Nephron progenitor cell (in vitro differentiated cells): ENCODE results near the gene GGT7.

Experiments used
- DNase-seq: peaks from one replicate; pipeline ENCODE4 v3.0.0; 2021
- H3K27ac Mint-ChIP-seq: 2 replicates; pipeline ENCODE4 v1.8.0; 2021; ENCODE audit warnings: mild to moderate bottlenecking, moderate library complexity, mixed read lengths
- H3K27me3 Mint-ChIP-seq: 2 replicates; pipeline ENCODE4 v1.8.0; 2021; ENCODE audit warnings: mild to moderate bottlenecking, low read depth, mixed read lengths; ENCODE audit not compliant: poor library complexity
- H3K36me3 Mint-ChIP-seq: 2 replicates; pipeline ENCODE4 v1.8.0; 2021; ENCODE audit warnings: low read depth, mixed read lengths
- H3K4me1 Mint-ChIP-seq: 2 replicates; pipeline ENCODE4 v1.8.0; 2021; ENCODE audit warnings: mixed read lengths
- H3K4me3 Mint-ChIP-seq: 2 replicates; pipeline ENCODE4 v1.8.0; 2021; ENCODE audit warnings: mild to moderate bottlenecking, moderate library complexity, mixed read lengths
- H3K9me3 Mint-ChIP-seq: 2 replicates; pipeline ENCODE4 v1.8.0; 2021; ENCODE audit warnings: mild to moderate bottlenecking, moderate library complexity, mixed read lengths
- TF ChIP-seq, protein P1 (sequence below): fragments of 200-600 bp; sonication (generic); IDR thresholded peaks from 2 replicates; pipeline ENCODE4 v1.5.0; 2021; ENCODE audit warnings: antibody characterized with exemption

The GGT7 gene

DNA sequence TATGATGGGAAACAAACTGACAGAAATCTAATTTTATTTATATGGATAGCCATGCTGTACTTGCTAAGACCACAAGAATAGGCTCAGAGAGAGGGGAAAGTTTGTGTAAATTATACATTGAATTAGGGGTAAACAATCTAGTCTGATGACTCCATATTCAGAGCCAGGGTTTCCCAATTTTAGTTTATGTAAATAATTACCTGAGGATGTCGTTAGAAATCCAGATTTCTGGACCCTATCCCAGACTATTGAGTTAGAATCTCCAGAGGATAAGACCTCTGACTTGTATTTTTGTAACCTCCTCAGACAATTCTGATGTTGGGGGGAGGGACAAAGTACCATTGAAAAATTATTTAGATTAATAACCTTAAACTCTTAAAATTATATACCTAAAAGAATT, 22.1 kb upstream of the GGT7 start:
- no peak for DNase-seq
- Mint-ChIP-seq H3K36me3 (peaks cover 14% of the 10 kb centered on the region), H3K9me3 (peaks cover 10% of the 10 kb centered on the region), H3K4me3 (no peak overlapping the region), H3K27ac (no peak overlapping the region), H3K27me3 (no peaks in the 10 kb centered on the region), H3K4me1 (no peaks in the 10 kb centered on the region)
- TF ChIP-seq, protein P1, sequence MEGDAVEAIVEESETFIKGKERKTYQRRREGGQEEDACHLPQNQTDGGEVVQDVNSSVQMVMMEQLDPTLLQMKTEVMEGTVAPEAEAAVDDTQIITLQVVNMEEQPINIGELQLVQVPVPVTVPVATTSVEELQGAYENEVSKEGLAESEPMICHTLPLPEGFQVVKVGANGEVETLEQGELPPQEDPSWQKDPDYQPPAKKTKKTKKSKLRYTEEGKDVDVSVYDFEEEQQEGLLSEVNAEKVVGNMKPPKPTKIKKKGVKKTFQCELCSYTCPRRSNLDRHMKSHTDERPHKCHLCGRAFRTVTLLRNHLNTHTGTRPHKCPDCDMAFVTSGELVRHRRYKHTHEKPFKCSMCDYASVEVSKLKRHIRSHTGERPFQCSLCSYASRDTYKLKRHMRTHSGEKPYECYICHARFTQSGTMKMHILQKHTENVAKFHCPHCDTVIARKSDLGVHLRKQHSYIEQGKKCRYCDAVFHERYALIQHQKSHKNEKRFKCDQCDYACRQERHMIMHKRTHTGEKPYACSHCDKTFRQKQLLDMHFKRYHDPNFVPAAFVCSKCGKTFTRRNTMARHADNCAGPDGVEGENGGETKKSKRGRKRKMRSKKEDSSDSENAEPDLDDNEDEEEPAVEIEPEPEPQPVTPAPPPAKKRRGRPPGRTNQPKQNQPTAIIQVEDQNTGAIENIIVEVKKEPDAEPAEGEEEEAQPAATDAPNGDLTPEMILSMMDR: no peak

DNA sequence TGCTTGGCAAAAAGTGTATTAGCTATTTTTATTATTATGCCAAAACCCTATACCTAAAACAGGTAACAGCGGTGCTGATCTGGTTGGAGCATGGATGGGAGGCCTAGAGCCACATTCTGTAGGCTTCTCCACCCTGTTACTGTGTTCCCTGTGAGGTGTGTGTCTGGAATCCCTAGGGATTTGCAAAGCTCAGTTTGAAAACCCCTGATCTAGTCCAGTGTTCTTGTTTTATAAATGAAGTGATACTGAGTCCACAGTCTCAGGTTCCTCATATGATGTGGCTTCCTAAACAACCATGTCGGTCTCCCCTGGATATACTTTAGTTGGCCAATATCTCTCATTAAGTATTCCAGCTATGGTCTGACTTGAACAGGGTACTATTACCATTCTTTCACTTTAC, 20.0 kb upstream of the GGT7 start:
- no peaks in the 10 kb centered on the region for H3K4me1 Mint-ChIP-seq
- no peak overlapping the region for H3K27ac Mint-ChIP-seq
- no peak for DNase-seq
- H3K9me3 Mint-ChIP-seq: peaks cover 4% of the 10 kb centered on the region
- peaks cover 13% of the 10 kb centered on the region for H3K36me3 Mint-ChIP-seq
- no peaks in the 10 kb centered on the region for H3K27me3 Mint-ChIP-seq
- TF ChIP-seq, protein P1: no peak
- no peak overlapping the region for H3K4me3 Mint-ChIP-seq

DNA sequence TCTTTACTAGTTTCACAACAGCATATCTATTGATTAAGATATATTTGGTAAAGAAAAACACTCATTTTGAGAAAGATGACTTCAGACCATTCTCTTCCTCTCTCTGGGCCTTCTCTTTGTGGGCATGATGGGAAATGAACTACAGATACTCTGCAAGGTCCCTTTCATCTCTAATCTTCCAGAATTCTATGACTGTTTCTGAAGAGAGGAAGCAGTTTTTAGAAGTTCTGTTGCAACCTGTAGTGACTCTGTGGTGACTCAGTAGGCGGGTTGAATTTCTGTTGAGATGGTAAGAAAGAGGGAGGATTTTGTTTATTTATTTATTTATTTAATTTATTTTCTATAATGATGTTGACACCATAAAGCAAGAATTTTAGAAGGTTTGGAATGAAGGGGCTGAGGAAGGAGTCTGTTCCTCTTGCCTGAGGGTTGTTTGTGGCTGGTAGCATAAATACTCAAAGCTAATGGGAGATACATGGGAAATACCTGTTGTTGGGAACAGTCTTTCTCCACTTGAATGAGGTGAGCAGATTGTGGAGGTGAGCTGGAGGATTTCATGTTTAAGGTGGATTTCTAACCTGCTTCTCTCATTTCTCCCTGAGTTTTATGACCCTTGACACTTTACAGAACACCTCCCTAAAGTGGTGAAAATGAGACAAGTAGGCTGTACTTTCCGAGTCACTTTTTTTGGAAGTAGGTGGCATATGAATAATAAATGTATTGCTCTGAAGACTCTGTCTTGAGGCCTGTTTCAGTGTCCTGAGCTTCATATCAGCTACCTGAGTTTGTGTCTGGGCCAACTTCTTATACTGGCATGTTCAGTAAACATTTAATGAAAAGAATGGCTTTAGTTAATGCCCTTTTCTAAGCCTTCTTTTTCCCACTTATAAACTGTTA, 18.8 kb upstream of the GGT7 start:
- Mint-ChIP-seq H3K36me3 (peaks cover 6% of the 10 kb centered on the region), H3K4me1 (no peaks in the 10 kb centered on the region), H3K27me3 (no peaks in the 10 kb centered on the region), H3K9me3 (peaks cover 3% of the 10 kb centered on the region), H3K27ac (no peak overlapping the region), H3K4me3 (no peak overlapping the region)
- no peak for DNase-seq
- TF ChIP-seq, protein P1: no peak

DNA sequence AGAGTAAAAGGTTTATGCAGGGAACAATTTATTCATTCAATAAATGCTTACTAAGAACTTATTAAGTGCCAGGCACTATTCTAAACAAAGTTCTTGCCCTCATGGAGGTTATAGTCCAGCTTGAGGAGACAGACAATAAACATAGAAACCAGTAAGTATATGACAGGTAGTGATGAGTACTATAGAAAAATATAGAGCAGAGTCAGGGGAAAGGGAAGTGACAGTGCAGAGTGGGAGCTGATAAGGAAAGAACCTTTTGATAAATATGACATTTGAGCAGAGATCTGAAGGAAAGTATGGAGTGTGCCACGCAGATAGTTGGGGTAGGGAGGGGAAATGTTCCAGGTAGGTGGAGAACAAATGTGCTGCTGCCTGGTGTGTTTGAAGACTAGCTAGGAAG, 15.8 kb upstream of the GGT7 start:
- Mint-ChIP-seq H3K36me3 (peaks cover 14% of the 10 kb centered on the region), H3K27ac (no peak overlapping the region), H3K4me1 (no peaks in the 10 kb centered on the region), H3K9me3 (peaks cover 3% of the 10 kb centered on the region), H3K4me3 (no peak overlapping the region), H3K27me3 (peaks cover 5% of the 10 kb centered on the region)
- TF ChIP-seq, protein P1: no peak
- no peak for DNase-seq

DNA sequence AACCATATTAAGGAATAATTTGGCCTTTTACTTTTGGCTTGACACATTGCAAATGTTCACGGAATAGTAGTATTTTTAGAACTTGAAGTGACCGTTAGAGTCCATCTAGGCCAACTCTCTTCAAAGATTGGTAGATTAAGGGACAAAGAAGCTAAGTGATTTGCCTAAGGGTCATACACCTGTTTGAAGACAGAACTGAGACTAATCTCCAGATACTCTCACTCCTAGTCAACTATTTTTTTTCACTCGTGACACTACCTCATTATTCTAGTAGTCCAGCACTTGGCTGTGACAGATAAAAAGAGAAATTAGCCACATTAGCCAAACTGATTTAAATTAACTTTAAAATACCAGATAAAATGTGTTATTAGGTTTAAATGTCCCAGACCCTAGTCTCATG, 14.4 kb upstream of the GGT7 start:
- peaks cover 5% of the 10 kb centered on the region for H3K27me3 Mint-ChIP-seq
- H3K9me3 Mint-ChIP-seq: peaks cover 3% of the 10 kb centered on the region
- H3K36me3 Mint-ChIP-seq: peaks cover 22% of the 10 kb centered on the region
- no peak overlapping the region for H3K27ac Mint-ChIP-seq
- TF ChIP-seq, protein P1: no peak
- no peak overlapping the region for H3K4me3 Mint-ChIP-seq
- H3K4me1 Mint-ChIP-seq: no peaks in the 10 kb centered on the region
- DNase-seq: no peak

DNA sequence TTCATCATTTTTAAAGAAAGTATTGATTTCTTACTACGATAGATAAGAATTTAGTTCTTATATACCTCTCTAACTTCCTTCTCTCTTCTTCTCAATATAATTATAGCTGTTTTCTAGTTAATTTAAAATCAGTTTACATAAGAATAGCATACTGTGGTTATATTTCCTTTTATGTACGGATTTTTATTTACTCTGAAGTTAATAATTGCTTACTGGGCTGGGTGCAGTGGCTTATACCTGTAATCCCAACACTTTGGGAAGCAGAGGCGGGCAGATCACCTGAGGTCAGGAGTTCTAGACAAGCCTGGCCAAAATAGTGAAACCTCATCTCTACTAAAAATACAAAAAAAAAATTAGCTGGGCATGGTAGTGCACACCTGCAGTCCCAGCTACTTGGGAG, 13.5 kb upstream of the GGT7 start:
- H3K9me3 Mint-ChIP-seq: peaks cover 3% of the 10 kb centered on the region
- peaks cover 22% of the 10 kb centered on the region for H3K36me3 Mint-ChIP-seq
- H3K27me3 Mint-ChIP-seq: peaks cover 5% of the 10 kb centered on the region
- H3K4me1 Mint-ChIP-seq: no peaks in the 10 kb centered on the region
- no peak for DNase-seq
- TF ChIP-seq, protein P1: no peak
- H3K4me3 Mint-ChIP-seq: no peak overlapping the region
- no peak overlapping the region for H3K27ac Mint-ChIP-seq
